Measurements from ENCODE around the gene DRC1.
"Not testable (repeated sequence)": the region's sequence is repeated elsewhere in the genome, so short reads cannot be mapped to it uniquely, and the experiment has no call there.

DRC1 gene

GRCh38 chr2:26464390-26465265 is 62.9 kb downstream of the DRC1 start:
- DNase-seq = no peak

- no peak for DNase-seq
Observed at GRCh38 chr2:26465266-26465925, 63.7 kb downstream of the DRC1 start.

GRCh38 chr2:26465981-26466471 is 64.3 kb downstream of the DRC1 start:
- no peak for DNase-seq

GRCh38 chr2:26466662-26467310 is 65.1 kb downstream of the DRC1 start:
- DNase-seq = no peak

GRCh38 chr2:26468544-26468943 is 66.8 kb downstream of the DRC1 start:
- DNase-seq = not testable (repeated sequence)

- peak in 2 of 5 donors; percentile 20 to 69 for DNase-seq
Observed at GRCh38 chr2:26469092-26469710, 67.5 kb downstream of the DRC1 start.

GRCh38 chr2:26469955-26470354 is 68.2 kb downstream of the DRC1 start:
- no peak for DNase-seq

GRCh38 chr2:26470601-26471260 is 69.0 kb downstream of the DRC1 start:
- DNase-seq = no peak

GRCh38 chr2:26471289-26471688 is 69.6 kb downstream of the DRC1 start:
- no peak for DNase-seq

- DNase-seq = no peak
Observed at GRCh38 chr2:26471766-26472706, 70.3 kb downstream of the DRC1 start.

GRCh38 chr2:26472821-26473655 is 71.3 kb downstream of the DRC1 start:
- no peak for DNase-seq

- DNase-seq = no peak
Observed at GRCh38 chr2:26473796-26474195, 72.1 kb downstream of the DRC1 start.

GRCh38 chr2:26474261-26474785 is 72.6 kb downstream of the DRC1 start:
- no peak for DNase-seq

- no peak for DNase-seq
Observed at GRCh38 chr2:26475037-26475436, 73.3 kb downstream of the DRC1 start.

GRCh38 chr2:26475832-26476501 is 74.2 kb downstream of the DRC1 start:
- DNase-seq = no peak

GRCh38 chr2:26477126-26477910 is 75.6 kb downstream of the DRC1 start:
- peak in 1 of 5 donors; percentile 11 for DNase-seq

GRCh38 chr2:26477911-26478253 is 76.2 kb downstream of the DRC1 start, which contains the start of gene OTOF:
Gene OTOF (minus strand): TSS chr2:26478124.
- no peak for DNase-seq

- no peak for DNase-seq
Observed at GRCh38 chr2:26478366-26478765, 76.6 kb downstream of the DRC1 start.

Measured in T-helper 1 cell (primary cell).